ENCODE results near the gene LIN52.

Gene LIN52

DNA sequence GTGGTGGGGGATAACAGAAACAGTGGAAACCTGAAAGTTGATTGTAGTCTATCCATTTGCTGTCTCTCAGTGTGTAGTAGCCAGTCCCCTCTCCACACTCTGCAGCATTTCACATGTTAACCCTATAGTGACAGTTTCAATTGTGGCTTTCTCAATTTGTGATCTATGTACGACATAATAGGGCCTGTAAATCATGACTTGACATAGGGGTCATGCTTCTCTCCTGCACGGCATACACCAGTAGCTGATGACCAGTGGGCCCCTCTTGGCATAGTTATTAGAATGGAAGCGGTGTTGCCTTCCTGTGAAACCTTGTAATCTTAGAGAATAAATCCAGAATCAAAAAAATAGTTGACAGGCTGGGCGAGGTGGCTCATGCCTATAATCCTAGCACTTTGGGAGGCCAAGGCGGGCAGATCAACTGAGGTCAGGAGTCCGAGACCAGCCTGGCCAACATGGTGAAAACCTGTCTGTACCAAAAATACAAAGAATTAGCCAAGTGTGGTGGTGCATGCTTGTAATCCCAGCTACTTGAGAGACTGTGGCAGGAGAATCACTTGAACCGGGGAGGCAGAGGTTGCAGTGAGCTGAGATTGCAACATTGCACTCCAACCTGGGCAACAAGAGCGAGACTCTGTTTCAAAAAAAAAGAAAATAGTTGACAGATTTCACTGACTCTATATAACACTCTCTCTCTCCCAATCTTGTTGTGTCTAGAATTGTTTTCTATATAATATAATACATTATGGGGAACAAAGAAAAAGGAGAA is 109.9 kb downstream of the LIN52 start:
- DNase-seq (ENCODE audit: low spot score) = no peak

DNA sequence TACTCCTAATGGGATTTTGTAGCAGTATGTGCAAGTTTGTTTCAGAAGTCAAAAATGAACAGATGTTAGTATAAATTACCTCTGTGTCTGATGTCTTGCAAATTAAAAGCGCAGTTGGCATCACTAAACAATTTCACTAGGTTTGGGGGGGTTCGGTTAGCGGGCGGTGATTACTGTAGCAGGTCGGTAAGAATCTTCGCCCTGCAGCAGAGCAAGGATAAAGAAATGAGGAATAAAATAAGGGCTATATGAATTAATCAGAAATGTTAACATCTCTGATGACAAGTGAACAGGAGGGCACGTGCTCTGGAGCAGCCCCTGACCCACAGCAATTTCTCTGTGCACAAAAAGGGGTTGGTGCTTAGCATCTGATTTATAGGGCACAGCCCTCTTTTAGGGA is 110.9 kb downstream of the LIN52 start:
- no peak for DNase-seq (ENCODE audit: low spot score)

DNA sequence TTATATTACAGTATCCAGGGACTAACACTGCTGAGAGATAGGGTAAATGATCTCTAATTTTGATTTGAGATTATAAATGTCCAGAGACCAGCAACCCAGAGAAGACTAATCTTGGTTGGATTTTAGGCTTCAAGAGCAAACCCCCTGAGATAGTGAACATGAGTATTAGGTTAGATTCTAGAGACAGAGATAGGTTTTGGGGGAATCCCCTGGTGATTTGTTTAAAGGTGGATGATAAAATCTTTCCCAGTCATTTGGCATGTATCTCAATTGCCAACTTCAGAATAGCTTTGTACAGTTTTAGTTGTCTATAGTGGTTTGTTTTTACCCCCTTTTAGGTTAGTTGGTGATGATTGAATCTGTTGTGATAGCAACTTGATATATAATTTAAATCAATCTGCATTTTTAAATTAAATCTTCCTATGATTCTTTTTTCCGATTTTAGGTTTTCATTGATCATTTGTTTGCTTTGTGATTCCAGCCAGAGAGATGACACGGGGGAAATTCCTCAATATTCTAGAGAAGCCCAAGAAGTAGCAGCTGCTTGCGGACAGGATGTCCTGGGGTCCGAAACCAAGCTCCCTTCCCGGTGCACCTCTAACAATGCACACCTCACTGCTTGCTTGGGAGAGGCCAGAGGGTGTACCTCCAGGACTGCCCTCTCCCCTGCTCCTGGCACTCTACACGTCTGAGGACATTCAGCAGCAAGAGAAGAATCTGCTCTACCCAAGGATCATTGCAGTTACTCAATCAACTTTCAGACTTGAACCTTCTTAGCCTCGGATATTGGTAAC is 113.9 kb downstream of the LIN52 start:
- DNase-seq (ENCODE audit: low spot score) = no peak

DNA sequence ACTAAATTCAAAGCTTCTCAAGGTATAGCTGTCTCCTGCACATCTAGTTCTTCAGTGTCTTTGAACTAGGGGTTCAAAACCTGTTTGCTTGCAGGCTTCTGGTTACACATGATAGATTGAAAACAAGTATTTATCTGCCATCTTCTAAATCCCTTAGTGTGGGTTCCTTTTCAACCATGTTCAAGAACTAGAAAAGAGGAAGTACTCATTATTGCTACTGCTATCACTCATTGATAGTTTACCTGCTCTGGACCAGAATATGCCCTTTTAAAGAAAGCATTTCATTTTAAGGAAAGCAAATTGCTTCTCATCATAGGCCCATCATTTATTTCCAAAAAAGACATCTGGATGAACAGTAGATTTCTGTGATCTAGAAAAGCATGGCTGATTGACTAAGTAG is 117.4 kb downstream of the LIN52 start:
- DNase-seq (ENCODE audit: low spot score) = no peak

DNA sequence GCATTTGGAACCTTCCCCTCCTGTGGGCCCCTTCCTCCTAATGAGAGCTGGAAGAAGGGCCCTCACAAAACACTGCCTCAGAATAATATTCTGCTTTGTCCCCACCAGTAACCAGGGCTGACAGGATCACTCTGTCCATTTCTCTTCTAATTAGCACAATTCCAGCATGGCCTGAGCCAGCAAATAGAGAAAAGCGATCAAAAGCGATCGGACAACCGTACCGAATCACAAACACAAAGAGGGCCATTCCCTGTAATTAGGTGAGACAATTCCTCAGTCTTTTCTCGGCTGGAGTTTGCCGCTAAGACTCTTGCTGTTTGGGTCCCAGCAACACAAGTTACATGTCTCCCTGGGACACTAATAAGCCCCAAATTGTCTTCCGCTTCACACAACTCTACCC is 118.9 kb downstream of the LIN52 start:
- DNase-seq (ENCODE audit: low spot score) = no peak

DNA sequence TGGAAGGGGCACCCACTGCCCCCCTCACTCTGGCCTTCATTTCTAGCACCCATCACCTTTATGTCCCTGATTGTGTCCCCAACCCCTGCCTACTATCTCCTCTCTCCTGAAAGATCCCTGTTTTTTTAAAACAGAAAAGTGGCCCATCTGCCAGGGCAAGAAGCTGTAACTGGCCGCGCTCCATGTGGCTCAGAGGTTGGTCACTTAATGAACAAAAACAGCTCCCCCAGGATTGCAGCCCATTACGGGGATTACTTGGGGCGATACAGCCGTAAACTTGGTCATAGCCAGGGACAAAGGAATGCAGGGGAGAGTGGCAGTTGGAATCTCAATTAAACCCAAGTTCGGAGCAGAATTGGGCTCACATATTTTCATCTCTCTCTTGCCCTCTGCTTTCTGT is 119.7 kb downstream of the LIN52 start:
- no peak for DNase-seq (ENCODE audit: low spot score)

DNA sequence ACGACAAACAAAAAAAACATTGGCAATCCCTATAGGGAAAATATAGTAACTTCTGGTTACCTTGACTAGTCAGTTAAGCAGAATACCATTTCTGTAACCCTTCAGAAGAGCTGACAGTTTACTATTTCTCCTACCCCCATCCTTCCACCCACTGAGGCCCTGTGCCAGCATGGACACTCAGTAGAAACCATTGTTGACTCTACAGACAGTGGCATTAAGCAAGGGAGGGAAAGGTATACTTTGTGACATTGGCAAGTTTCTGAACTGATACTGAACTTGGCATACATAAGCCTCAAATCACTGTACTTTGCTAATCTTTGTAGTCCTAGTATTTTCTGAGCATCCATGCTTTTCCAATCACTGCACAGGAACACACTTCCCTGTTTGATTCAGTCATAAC is 121.1 kb downstream of the LIN52 start:
- DNase-seq (ENCODE audit: low spot score) = no peak

DNA sequence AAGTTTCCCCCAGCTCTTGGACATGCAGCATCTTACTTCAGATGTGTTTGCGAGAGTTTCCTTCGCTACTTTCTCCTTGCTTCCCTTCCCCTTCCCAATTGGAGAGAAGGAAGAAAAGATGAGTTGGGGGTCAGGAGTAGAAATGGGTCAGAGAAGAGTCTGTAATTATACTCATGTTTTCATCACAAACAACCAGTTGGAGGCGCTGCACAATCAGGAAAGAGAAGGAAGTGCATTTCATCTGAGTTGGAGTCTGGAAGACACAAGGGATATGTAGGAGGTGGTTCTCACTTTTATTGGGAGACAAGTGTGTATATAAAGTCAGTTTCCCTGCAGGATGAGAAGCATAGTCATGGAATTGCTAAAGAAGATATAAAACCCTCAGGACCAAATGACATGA is 123.2 kb downstream of the LIN52 start:
- DNase-seq (ENCODE audit: low spot score) = no peak

DNA sequence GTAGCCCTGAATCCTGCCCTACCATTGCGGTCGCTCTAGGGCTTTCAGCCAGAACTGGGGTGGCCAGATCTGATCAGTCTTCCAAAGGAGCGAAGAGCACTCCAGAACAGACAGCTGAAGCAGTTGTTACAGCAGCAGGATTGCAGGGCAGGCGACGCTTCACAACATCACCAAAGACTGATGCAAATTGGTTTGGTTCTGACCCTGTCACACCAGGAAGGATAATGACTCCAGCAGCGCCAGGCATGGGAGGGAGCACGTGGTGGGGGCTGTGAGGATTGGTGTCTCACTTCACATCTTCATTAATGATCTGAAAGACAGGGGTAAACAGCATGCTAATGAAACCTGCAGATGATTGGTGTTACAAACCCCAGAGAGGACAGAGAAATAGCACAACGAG is 123.9 kb downstream of the LIN52 start:
- no peak for DNase-seq (ENCODE audit: low spot score)

DNA sequence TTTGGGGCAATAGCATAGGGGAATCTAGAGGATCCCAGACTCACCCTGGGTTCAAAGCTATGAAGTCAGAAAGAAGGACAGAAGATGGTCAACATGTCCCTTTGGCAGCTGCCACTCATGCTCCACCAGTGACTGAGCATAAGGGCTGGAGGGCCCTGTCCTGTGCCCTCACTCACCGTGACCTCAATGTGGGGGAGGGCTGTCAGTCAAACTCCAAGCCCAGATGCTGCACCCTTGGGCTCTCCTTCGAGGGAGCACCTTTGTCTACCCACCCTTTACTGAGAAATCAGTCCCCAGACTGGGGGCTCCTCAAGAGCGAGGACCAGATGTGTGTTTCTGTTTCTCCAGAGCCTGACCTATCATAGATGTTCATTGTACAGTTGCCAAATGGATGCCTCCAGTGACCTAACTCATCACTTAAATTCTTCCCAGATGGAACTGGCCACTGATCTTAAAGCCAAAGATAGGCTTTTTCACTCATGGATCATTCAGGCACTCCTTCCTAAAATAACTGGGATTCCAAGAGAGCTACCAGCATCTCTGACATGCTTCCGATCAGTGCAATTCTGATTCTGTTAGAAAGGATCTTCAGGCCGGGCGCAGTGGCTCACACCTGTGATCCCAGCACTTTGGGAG is 127.3 kb downstream of the LIN52 start:
- DNase-seq (ENCODE audit: low spot score) = no peak

DNA sequence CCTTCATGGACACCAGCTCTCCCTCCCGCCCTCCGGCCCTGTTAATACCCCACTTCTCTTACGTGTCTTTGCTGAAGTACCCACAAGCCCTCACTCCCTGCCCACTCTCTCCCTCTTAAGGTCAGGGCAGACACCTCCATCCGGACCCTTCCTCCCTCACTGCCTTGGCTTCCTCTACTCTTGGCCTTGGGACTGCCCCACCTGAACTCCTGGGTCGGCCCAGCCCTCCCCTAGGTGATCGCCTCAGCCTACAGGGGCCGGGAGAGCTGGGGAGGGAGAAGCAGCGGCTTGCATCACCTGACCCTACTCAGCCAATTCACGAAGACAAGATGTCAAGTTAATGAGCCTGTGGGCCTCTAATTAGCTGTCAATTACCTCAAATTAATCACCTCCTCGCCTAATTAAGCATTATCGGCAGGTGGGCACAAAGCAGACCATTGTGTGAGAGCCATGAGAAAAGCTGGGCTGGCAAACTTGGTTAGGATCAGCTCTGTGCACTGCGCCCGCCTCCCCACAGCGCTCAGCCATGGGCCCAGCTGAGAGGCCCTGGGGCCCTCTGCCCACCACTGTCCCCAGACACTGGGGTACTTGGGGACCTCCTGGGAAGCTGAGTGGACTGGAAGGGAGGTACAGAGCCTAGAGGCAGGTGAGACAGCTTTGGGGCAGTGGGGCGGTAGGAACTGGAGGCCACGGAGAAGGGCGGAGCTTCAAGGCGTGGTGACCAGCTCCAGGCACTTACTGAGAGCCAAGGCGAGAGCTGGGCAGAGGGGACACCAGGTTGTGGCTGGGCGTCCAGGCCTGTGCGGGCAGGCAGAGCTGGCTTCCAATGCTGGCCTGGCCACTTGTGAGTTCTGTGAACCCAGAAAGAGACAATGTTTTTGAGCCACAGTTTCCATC is 129.4 kb downstream of the LIN52 start:
- no peak for DNase-seq (ENCODE audit: low spot score)

DNA sequence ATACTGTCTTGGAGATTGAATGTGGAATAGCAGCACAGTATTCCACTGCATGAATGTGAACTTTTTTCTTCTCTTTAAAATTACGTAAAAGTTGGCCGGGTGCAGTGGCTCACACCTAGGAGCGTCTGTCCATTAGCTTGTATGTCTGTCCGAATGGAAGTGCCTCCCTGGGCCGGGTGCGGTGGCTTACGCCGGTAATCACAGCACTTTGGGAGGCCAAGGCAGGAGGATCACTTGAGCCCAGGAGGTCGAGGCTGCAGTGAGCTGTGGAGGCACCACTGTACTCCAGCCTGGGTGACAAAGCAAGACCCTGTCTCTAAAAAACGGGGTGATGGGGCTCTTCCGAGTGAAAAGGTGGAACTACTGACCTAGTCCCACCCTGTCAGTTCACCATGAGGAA is 131.9 kb downstream of the LIN52 start:
- no peak for DNase-seq (ENCODE audit: low spot score)

DNA sequence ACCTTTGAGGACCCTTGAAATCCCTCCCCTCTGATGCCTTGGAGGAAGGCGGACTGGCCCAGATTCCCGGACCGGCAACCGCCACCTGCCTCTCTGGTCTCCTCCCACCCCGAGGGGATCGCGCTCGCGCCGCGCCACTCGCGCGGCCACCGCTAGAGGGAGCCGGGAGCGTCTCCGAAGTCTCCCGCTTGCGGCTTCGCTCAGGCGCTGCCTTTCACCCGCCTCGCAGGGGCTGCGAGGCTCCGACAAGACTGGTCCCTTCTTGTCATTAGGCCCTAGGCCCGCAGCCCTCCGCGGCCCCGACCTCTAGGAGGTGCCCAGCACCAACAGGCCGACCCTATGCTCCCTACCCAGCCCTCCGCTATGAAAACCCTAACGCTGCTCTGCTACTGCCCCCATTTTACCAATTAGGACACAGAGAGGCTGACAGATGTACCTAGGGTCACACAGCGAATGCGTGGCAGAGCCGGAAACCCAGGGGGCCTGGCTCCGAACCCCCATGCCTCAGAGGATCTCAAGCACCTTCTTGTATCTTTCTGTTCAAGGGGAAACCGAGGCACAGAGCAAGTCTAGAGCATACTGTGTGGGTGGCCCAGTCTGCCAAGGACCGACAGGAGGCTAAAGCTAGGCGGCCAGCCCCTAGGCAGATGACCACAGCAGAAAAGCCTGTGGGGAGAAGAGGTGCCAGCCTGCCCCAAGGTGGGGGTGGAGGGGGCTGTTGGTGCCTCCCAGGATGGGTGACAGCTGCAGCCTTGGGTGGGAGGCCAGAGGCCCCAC is 133.1 kb downstream of the LIN52 start:
- peak; percentile 89 for DNase-seq (ENCODE audit: low spot score)

DNA sequence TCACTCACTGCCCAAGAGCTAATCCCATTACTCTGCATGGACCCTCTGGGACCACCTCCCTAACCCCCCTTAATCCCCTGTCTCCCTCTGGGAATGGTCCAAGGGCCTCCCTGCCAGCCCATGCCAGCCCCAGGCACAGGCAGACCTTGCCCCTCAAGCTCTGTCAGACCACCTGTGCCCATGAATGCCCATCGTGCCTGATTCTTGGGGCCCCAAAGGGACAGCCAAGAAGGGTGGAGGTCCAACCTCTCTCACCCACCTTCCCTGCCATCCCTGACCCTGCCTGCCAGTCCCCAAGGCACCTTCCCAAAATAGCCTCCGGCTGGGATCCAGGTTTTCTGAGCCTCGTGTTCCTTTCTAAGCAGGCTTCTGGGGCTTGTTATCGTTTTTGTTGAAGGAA is 133.7 kb downstream of the LIN52 start:
- no peak for DNase-seq (ENCODE audit: low spot score)

DNA sequence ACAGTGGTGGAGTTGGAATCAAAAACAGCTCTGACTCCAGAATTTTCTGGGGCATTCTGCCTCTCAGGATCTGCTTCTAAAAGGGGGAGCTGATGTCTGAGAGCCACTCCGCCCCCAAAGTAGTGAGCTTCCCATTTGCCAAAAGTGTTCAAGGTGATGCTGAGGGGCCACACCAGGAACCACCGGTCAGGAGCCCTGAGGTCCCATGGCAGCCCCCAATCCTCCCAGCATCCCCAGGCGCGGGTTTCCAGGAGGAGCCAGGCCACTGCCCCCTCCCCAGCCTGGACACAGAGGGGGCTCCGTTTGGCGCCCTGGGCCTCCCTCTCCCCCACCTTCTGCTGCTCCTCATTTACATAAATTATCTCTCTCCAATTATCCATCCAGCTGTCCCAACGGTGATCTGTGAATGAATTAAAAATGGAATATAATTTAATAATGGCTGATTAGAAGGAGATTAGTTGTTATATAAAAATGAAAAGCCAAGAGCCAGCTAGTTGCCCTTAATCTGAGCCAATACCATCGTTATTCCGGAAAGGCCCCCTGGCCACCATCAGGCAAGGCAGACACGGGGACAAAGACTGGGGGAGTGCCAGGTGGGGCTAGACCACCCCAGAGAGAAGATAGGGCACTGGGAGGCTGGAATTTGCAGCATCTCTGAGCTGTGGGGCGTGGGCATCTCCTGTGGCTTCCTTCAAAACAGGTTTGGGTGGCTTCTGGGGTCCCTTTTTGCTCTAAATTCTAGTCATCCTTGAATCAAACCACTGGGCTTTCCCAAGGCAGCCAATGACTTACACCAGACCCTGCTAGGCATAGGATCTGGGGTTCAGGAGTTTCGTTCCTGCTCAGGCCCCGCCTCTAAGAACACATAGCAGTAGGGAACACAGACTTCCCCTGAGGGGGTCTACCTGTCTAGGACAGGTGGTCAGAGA is 134.8 kb downstream of the LIN52 start:
- no peak for DNase-seq (ENCODE audit: low spot score)

DNA sequence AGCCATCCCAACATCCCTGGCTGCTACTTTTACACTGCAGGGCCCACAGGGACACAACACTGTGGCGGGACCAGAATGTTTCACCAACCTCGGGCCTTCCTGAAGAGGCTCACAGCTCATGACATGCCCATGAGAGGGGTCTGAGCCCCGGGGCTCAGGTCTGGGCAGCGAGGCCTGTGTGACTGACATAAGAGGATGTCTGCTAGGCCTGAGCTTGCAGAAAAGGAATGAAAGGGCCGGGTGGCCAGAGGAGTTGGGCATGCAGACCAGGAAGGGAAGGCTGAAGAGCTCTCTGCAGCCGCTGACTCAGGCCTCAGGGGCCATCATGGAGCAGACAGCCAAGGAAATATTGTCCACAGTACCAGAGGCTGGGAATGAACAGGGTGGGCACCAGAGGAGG is 136.2 kb downstream of the LIN52 start:
- no peak for DNase-seq (ENCODE audit: low spot score)

DNA sequence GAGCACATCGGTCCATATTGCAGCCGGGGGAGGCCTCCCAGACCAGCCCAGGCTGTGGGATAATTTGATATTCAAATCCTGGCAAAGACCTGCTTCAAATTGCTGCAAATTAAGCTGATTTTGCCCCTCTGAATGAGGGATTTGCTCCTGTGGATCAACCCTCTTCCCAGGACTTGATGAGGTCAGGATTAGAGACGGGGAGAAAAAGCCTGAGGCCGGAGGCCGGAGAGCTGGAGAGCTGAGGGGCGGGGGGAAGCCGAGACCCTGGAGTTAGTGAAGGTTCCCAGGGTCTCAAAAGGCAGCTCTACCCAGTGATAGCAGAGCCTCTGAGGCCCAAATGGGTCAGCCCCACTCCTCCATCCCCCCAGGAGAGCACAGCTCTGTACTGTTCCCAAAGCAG is 137.0 kb downstream of the LIN52 start:
- no peak for DNase-seq (ENCODE audit: low spot score)

DNA sequence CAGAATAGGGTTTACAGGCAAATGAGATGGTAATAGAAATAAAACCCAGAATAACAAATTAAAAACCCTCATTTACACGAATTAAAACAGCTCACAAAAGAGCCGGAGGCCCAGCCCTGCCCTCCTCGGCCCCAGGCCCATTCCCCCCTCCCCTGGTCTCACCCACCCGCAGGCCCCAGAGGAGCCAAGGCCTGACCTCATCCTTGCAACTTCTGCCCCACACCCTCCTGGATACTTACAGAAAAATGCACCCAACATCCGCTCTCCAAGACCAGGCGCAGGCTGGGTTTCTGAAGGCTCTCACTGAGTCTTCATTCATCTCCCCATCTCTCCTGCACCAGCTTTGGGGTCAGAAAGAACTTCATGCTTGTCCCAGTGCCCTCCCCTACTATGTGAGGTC is 138.3 kb downstream of the LIN52 start:
- no peak for DNase-seq (ENCODE audit: low spot score)

DNA sequence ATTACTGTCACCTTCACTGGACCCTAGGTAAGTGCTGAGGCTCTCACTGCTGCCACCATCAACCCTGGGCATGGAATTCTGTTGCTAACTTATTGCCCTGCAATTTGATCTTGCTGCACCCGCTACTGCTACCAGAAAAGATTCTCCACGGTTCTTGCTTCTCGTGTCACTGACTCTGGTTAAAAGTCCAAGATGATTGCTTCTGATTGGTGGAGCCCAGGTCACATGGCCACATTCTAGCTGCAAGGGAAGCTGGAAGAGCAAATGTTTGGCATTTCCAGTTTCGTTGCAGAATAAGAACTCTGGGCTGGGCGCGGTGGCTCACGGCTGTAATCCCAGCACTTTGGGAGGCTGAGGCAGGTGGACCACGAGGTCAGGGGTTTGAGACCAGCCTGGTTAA is 147.0 kb downstream of the LIN52 start:
- no peak for DNase-seq (ENCODE audit: low spot score)

DNA sequence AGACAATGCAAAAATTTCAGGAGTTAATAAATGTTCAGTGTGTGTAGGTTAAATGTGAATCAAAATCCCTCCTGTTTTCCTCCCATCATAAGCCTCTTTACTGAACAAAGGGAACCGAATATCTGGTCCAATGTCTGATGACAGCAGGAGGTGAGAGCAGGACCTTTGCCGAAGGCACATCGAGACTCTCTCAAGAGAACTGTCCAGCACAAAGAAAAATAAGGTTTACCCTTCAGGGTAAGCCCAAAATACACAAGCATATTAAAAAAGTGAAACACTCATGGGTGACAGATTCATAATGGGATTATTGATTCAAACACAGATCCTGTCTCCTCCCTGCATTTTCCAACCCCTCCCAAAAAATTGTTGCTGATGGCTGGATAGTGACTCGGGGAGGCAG is 150.3 kb downstream of the LIN52 start:
- no peak for DNase-seq (ENCODE audit: low spot score)

Measured in hepatic stellate cell (primary cell).